ENCODE data around the gene SLC35F3.

The SLC35F3 gene

GRCh38 chr1:234250747-234251146, 346.3 kb downstream of the SLC35F3 start:
- Histone ChIP-seq H3K4me1 (ENCODE audit: insufficient read depth, low read length) (no peaks in the 10 kb centered on the region), H3K4me3 (ENCODE audit: low read depth in 1 of 2, low read length in 2 of 2) (no peak overlapping the region), H3K27ac (ENCODE audit: low read depth, low read length) (no peak overlapping the region), H3K9ac (ENCODE audit: low read length) (no peak overlapping the region), H3K9me3 (ENCODE audit: low read length) (no peaks in the 10 kb centered on the region), H3K36me3 (ENCODE audit: insufficient read depth, low read length) (no peaks in the 10 kb centered on the region), H3K27me3 (ENCODE audit: control insufficient read depth in 1 of 2, insufficient read depth in 2 of 2, low read length in 2 of 2) (no peaks in the 10 kb centered on the region)

DNA sequence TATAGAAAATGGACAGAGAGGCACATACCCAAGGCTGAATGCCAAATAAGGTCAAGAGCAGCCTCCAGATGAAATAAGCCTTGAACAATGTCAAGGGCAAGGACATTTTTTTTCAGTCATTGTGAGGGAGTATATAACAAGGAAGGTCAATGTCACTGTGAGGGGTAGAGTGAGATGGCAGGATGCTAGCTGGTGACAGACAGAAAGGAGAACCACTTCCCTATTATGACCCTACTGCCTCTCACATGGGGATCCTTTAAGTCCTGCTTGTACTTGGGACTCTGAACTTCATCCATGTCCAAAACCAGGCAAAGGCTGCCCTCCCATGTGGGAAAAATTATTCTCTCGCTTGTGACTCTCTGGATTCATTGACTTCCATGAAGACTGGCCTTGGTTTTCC, 349.3 kb downstream of the SLC35F3 start:
- H3K9ac ChIP-seq (ENCODE audit: low read length), result no peak overlapping the region
- no peak overlapping the region for H3K27ac ChIP-seq (ENCODE audit: low read depth, low read length)
- H3K27me3 ChIP-seq (ENCODE audit: control insufficient read depth in 1 of 2, insufficient read depth in 2 of 2, low read length in 2 of 2), result no peaks in the 10 kb centered on the region
- no peaks in the 10 kb centered on the region for H3K4me1 ChIP-seq (ENCODE audit: insufficient read depth, low read length)
- no peaks in the 10 kb centered on the region for H3K9me3 ChIP-seq (ENCODE audit: low read length)
- H3K36me3 ChIP-seq (ENCODE audit: insufficient read depth, low read length), result no peaks in the 10 kb centered on the region
- H3K4me3 ChIP-seq (ENCODE audit: low read depth in 1 of 2, low read length in 2 of 2), result no peak overlapping the region

GRCh38 chr1:234256359-234256758, 351.9 kb downstream of the SLC35F3 start:
- no peaks in the 10 kb centered on the region for H3K4me1 ChIP-seq (ENCODE audit: insufficient read depth, low read length)
- no peak overlapping the region for H3K9ac ChIP-seq (ENCODE audit: low read length)
- no peak overlapping the region for H3K27ac ChIP-seq (ENCODE audit: low read depth, low read length)

DNA sequence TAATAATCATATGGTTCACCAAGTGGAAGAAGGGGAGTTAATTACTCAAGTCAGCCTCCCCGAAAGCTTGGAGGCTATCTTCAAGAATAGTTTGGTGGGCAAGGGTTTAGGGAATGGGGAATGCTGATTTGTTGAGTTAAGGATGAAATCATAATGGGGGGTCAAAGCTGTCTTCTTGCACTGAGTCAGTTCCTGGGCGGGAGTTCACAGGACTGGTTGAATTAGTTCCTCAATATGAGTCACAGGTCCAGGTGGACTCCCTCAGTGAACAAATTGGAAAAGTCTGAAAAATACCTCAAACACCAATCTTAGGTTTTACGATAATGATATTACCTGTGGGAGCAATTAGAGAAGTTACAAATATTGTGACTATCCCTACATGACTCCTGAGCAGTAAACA, 353.6 kb downstream of the SLC35F3 start:
- H3K27ac ChIP-seq (ENCODE audit: low read depth, low read length), result no peak overlapping the region
- no peaks in the 10 kb centered on the region for H3K9me3 ChIP-seq (ENCODE audit: low read length)
- H3K4me3 ChIP-seq (ENCODE audit: low read depth in 1 of 2, low read length in 2 of 2), result no peak overlapping the region
- no peaks in the 10 kb centered on the region for H3K36me3 ChIP-seq (ENCODE audit: insufficient read depth, low read length)
- no peaks in the 10 kb centered on the region for H3K27me3 ChIP-seq (ENCODE audit: control insufficient read depth in 1 of 2, insufficient read depth in 2 of 2, low read length in 2 of 2)
- H3K4me1 ChIP-seq (ENCODE audit: insufficient read depth, low read length), result no peaks in the 10 kb centered on the region
- H3K9ac ChIP-seq (ENCODE audit: low read length), result no peak overlapping the region

More at GRCh38 chr1:234256359-234256758, 351.9 kb downstream of the SLC35F3 start:
- H3K27me3 ChIP-seq (ENCODE audit: control insufficient read depth in 1 of 2, insufficient read depth in 2 of 2, low read length in 2 of 2), result no peaks in the 10 kb centered on the region
- H3K9me3 ChIP-seq (ENCODE audit: low read length), result no peaks in the 10 kb centered on the region
- no peak overlapping the region for H3K4me3 ChIP-seq (ENCODE audit: low read depth in 1 of 2, low read length in 2 of 2)
- H3K36me3 ChIP-seq (ENCODE audit: insufficient read depth, low read length), result no peaks in the 10 kb centered on the region

DNA sequence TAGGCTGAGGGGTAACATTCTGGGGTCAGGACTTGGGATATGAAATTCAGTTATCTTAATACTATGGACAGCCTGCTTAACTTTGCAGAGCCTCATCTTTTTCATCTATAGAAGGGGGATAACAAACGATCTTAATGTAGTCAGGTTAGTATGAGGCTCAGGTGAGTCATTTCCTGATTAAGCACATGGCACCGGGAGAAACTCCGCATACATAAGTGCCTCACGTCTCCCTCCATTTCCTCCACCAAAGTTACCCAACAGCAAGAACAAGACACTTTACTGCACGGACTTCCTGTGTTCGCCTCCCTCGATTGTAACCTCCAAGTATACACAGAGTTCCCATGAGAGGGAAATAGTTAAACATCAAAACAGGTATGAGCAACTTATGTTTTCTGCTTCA, 356.1 kb downstream of the SLC35F3 start:
- Histone ChIP-seq H3K27me3 (ENCODE audit: control insufficient read depth in 1 of 2, insufficient read depth in 2 of 2, low read length in 2 of 2) (no peaks in the 10 kb centered on the region), H3K9me3 (ENCODE audit: low read length) (no peaks in the 10 kb centered on the region), H3K4me3 (ENCODE audit: low read depth in 1 of 2, low read length in 2 of 2) (no peak overlapping the region), H3K27ac (ENCODE audit: low read depth, low read length) (no peak overlapping the region), H3K9ac (ENCODE audit: low read length) (no peak overlapping the region), H3K4me1 (ENCODE audit: insufficient read depth, low read length) (no peaks in the 10 kb centered on the region), H3K36me3 (ENCODE audit: insufficient read depth, low read length) (no peaks in the 10 kb centered on the region)

DNA sequence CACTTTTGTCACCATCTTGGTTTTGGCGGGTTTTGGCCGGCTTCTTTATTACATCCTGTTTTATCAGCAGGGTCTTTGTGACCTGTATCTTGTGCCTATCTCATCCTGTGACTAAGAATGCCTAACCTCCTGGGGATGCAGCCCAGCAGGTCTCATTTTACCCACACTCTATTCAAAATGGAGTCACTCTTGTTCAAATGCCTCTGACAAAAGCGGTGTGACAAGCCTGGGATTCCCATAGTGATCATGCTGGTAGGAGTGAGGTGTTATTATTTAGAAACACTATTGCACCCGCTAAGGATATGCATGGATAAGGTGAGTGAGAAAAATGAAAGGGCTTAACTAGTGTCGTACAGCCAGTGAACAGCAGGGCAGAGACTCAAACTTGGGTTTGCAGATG, 357.1 kb downstream of the SLC35F3 start:
- no peak overlapping the region for H3K4me3 ChIP-seq (ENCODE audit: low read depth in 1 of 2, low read length in 2 of 2)
- H3K27me3 ChIP-seq (ENCODE audit: control insufficient read depth in 1 of 2, insufficient read depth in 2 of 2, low read length in 2 of 2), result no peaks in the 10 kb centered on the region
- no peaks in the 10 kb centered on the region for H3K36me3 ChIP-seq (ENCODE audit: insufficient read depth, low read length)
- H3K9me3 ChIP-seq (ENCODE audit: low read length), result no peaks in the 10 kb centered on the region
- H3K9ac ChIP-seq (ENCODE audit: low read length), result no peak overlapping the region
- no peak overlapping the region for H3K27ac ChIP-seq (ENCODE audit: low read depth, low read length)
- no peaks in the 10 kb centered on the region for H3K4me1 ChIP-seq (ENCODE audit: insufficient read depth, low read length)

- Histone ChIP-seq H3K27me3 (ENCODE audit: control insufficient read depth in 1 of 2, insufficient read depth in 2 of 2, low read length in 2 of 2) (no peaks in the 10 kb centered on the region), H3K9me3 (ENCODE audit: low read length) (no peaks in the 10 kb centered on the region), H3K4me3 (ENCODE audit: low read depth in 1 of 2, low read length in 2 of 2) (no peak overlapping the region), H3K36me3 (ENCODE audit: insufficient read depth, low read length) (no peaks in the 10 kb centered on the region), H3K4me1 (ENCODE audit: insufficient read depth, low read length) (no peaks in the 10 kb centered on the region), H3K9ac (ENCODE audit: low read length) (no peak overlapping the region), H3K27ac (ENCODE audit: low read depth, low read length) (no peak overlapping the region)
Measured at GRCh38 chr1:234262007-234262753, 357.7 kb downstream of the SLC35F3 start.

GRCh38 chr1:234262754-234263105, 358.3 kb downstream of the SLC35F3 start:
- no peak overlapping the region for H3K4me3 ChIP-seq (ENCODE audit: low read depth in 1 of 2, low read length in 2 of 2)
- no peak overlapping the region for H3K9ac ChIP-seq (ENCODE audit: low read length)
- no peaks in the 10 kb centered on the region for H3K36me3 ChIP-seq (ENCODE audit: insufficient read depth, low read length)
- no peaks in the 10 kb centered on the region for H3K4me1 ChIP-seq (ENCODE audit: insufficient read depth, low read length)
- H3K9me3 ChIP-seq (ENCODE audit: low read length), result no peaks in the 10 kb centered on the region
- H3K27me3 ChIP-seq (ENCODE audit: control insufficient read depth in 1 of 2, insufficient read depth in 2 of 2, low read length in 2 of 2), result no peaks in the 10 kb centered on the region
- H3K27ac ChIP-seq (ENCODE audit: low read depth, low read length), result no peak overlapping the region

GRCh38 chr1:234264832-234265231, 360.4 kb downstream of the SLC35F3 start:
- no peaks in the 10 kb centered on the region for H3K9me3 ChIP-seq (ENCODE audit: low read length)
- no peaks in the 10 kb centered on the region for H3K27me3 ChIP-seq (ENCODE audit: control insufficient read depth in 1 of 2, insufficient read depth in 2 of 2, low read length in 2 of 2)
- H3K4me1 ChIP-seq (ENCODE audit: insufficient read depth, low read length), result no peaks in the 10 kb centered on the region
- H3K4me3 ChIP-seq (ENCODE audit: low read depth in 1 of 2, low read length in 2 of 2), result no peak overlapping the region
- no peak overlapping the region for H3K9ac ChIP-seq (ENCODE audit: low read length)
- no peak overlapping the region for H3K27ac ChIP-seq (ENCODE audit: low read depth, low read length)
- H3K36me3 ChIP-seq (ENCODE audit: insufficient read depth, low read length), result no peaks in the 10 kb centered on the region

DNA sequence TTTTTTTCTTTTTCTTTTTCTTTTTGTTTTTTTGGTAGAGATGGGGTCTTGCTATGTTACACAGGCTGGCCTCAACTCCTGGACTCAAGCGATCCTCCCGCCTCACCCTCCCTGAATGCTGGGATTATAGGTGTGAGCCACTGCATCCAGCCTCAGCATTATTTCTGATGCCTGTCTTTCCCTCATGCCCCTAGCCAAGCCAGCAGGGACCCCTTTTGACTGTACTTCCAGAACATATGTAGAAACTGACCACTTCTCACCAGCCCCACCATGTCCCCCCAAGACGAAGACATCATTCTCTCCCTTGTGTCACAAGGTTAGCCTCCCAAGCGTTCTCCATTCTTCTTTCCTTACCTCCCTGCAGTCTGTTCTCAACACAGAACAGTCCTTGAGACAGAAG, 360.8 kb downstream of the SLC35F3 start:
- no peak overlapping the region for H3K9ac ChIP-seq (ENCODE audit: low read length)
- no peaks in the 10 kb centered on the region for H3K9me3 ChIP-seq (ENCODE audit: low read length)
- no peak overlapping the region for H3K4me3 ChIP-seq (ENCODE audit: low read depth in 1 of 2, low read length in 2 of 2)
- no peak overlapping the region for H3K27ac ChIP-seq (ENCODE audit: low read depth, low read length)
- no peaks in the 10 kb centered on the region for H3K27me3 ChIP-seq (ENCODE audit: control insufficient read depth in 1 of 2, insufficient read depth in 2 of 2, low read length in 2 of 2)
- no peaks in the 10 kb centered on the region for H3K4me1 ChIP-seq (ENCODE audit: insufficient read depth, low read length)
- no peaks in the 10 kb centered on the region for H3K36me3 ChIP-seq (ENCODE audit: insufficient read depth, low read length)

- no peaks in the 10 kb centered on the region for H3K9me3 ChIP-seq (ENCODE audit: low read length)
- no peaks in the 10 kb centered on the region for H3K27me3 ChIP-seq (ENCODE audit: control insufficient read depth in 1 of 2, insufficient read depth in 2 of 2, low read length in 2 of 2)
- H3K27ac ChIP-seq (ENCODE audit: low read depth, low read length), result no peak overlapping the region
- no peaks in the 10 kb centered on the region for H3K36me3 ChIP-seq (ENCODE audit: insufficient read depth, low read length)
- H3K4me3 ChIP-seq (ENCODE audit: low read depth in 1 of 2, low read length in 2 of 2), result no peak overlapping the region
- H3K9ac ChIP-seq (ENCODE audit: low read length), result no peak overlapping the region
- no peaks in the 10 kb centered on the region for H3K4me1 ChIP-seq (ENCODE audit: insufficient read depth, low read length)
Measured at GRCh38 chr1:234265861-234266260, 361.4 kb downstream of the SLC35F3 start.

DNA sequence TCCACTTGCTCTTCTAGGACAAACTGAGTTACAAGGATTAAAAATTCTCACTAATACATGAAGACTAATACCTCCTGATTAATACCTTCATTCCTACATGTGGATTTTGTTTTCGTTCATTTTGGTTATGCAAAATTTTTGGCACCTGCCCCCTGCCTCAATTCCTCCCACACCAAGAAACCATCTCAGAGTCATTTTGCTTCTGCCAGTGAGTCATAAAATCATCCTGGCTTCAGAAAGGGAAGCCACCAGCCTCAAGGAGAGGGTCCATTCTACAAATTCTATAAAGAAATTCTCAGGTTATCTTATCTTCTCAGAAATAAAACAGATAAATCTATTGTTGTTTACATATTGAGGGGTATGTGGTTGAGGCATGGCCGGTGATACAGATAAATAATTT, 365.6 kb downstream of the SLC35F3 start:
- Histone ChIP-seq H3K4me3 (ENCODE audit: low read depth in 1 of 2, low read length in 2 of 2) (no peak overlapping the region), H3K36me3 (ENCODE audit: insufficient read depth, low read length) (no peaks in the 10 kb centered on the region), H3K9me3 (ENCODE audit: low read length) (no peaks in the 10 kb centered on the region), H3K4me1 (ENCODE audit: insufficient read depth, low read length) (no peaks in the 10 kb centered on the region), H3K9ac (ENCODE audit: low read length) (no peak overlapping the region), H3K27ac (ENCODE audit: low read depth, low read length) (no peak overlapping the region), H3K27me3 (ENCODE audit: control insufficient read depth in 1 of 2, insufficient read depth in 2 of 2, low read length in 2 of 2) (no peaks in the 10 kb centered on the region)
